AG08395 (cell line): Measurements from ENCODE around the gene ZC3H18.

Experiments
- DNase-seq: peaks from one replicate; pipeline ENCODE4 v3.0.0; 2012; ENCODE audit warnings: mixed read lengths, low spot score

ZC3H18 gene

DNA sequence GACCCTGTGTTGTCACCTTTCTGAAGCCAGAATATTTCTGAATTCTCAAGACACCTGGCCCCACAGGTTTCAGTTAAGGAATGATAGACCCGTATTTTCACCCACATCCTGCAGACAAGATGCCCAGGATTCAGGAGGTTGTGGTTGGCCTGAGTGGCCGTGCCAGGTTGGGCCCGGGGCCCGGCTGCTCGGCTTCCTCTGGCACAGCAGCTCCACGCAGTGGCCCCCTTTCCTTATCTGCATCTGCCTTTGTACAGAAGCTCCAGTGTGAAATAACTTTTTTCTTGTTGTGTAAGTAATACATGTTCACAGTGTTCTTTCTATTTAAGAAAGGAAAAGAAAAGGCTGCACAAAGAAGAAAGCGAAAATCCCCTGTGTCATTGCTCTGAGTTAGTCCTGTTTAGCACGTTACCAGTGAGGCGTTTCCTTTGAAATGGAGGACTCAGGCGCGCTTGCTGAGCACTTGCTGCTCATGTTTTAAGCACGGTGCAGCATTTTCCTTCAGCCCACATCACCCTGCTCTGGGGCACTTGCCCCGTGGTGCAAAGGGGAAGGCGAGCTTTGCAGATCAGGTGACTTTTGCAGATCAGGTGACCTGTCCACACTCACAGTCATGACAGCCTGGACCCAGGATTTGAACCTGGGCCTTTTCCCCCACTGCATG, 12.8 kb downstream of the ZC3H18 start:
- no peak for DNase-seq

DNA sequence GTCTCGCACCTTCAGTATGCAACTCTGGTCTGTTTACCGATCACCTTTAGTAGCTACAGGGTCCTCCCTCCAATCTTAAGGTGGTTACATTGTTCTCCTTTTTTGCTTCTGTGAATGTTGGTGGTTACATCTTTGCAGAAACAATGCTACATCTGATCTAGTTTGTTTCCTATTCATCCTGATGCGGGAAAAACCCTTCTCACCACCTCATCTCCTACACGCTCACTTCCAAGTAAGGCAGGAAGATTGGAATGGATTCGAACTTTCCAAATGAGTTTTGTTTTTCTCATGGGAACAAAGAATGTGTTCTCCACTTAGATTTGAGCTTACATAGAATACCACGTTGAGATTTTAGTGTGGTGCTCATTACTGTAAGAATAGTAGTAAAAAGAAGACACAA, 14.5 kb downstream of the ZC3H18 start:
- DNase-seq = no peak

- no peak for DNase-seq
Measured at GRCh38 chr16:88585269-88585668, 15.1 kb downstream of the ZC3H18 start.

DNA sequence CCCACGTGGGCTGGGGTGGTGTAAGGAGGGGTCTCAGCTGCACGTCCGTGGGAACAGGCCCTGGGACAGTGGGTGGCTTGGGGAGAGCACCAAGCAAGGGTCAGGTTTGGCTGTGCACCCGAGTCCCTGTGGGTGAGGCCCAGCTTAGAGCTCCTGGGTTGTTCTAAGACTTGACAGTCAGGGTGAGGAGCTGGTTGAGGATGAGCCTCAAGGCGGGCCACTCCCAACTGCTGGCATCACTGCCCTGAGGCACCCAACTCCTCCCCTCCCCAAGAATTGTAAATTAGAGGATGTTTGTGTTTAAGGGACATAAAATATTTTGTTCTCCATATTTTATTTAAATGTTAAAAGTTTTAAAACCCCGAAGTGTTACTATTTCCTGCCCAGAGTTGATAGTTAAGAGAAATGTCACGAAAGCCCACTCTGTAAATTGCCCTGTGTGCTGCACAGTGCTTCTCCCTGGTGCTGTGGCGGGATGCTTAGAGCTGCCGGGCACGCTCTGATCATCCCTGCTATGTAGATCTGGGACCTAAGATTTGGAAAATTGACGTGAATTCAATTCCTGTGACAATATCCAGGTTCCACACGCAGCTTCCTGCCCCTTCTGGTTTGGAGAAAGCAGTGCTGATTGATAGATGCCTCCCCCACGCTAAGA, 15.9 kb downstream of the ZC3H18 start:
- no peak for DNase-seq

DNA sequence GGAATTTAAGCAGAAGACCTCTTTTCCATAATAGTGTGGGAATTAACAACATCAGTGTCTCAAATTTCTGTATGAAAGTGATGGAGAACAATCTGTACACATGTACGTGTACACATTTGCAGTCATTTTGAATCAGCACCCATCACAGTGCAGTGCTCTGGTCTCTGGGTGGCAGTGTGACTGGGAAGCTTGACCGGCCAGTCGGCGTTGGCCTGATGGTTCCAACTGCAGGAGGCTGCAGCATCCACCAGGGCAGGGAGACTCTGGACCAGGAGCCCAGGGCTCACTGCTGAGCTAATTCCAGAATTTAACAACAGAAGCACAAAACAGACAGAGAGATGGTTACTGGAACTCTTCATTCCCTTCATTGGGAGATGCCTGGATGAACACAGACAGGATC, 17.9 kb downstream of the ZC3H18 start:
- no peak for DNase-seq

GRCh38 chr16:88588754-88589153, 18.6 kb downstream of the ZC3H18 start:
- DNase-seq = no peak

- DNase-seq = no peak
Measured at GRCh38 chr16:88589441-88589840, 19.2 kb downstream of the ZC3H18 start.

DNA sequence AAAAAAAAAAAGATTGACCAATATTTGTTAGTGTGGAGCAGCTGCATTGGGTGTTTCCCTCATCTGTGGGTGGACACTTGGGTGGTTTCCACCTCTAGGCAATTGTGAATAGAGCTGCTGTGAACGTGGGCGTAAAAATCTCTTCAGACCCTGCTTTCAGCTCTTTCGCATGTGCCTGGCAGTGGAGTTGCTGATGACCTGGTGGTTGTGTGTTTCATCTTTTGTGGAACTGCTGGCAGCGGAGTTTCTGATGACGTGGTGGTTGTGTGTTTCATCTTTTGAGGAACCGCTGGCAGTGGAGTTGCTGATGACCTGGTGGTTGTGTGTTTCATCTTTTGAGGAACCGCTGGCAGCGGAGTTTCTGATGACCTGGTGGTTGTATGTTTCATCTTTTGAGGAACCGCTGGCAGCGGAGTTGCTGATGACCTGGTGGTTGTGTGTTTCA, 21.4 kb downstream of the ZC3H18 start:
- no peak for DNase-seq

- no peak for DNase-seq
Measured at GRCh38 chr16:88593061-88593460, 22.9 kb downstream of the ZC3H18 start.

GRCh38 chr16:88593489-88593888, 23.3 kb downstream of the ZC3H18 start:
- DNase-seq = no peak

DNA sequence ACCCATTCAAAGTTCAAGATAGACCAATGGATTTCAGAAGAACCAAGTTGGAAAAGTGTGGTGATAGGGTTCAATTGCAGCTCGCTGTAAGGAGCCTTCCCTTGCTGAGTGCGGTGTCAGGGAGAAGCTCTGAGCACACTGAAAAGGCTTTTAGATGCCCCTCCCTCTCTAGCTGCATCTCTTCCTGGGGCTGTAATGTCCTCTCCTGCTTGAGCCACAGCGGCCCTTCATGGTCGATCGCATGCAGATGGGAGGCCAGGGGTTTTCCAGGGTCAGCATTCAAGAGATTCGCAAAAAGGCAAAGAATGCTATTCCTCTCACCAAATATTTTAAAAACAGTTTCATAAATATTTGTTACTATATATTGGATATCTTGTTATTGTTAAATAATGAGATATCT, 23.7 kb downstream of the ZC3H18 start:
- DNase-seq = no peak

- no peak for DNase-seq
Measured at GRCh38 chr16:88595101-88595500, 24.9 kb downstream of the ZC3H18 start.

DNA sequence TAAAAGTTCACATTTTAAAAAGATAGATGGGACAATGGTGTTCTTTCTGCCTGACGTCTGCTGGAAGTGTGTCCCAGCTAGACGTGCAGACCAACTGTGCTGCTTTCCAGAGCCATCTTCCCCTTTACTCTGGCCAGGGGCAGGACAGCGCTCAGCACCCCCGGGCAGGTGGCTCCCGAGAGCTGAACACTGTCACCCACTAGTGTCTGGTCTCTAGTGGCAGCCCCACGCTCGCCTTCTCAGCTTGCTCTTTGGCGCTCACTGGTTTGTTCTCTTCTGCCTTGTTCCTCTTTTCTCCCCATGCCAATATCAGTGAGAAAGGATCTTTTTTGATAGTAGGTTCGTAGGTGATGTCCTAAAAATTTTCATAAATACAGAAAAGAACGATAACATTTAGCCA, 25.7 kb downstream of the ZC3H18 start:
- DNase-seq = no peak

- no peak for DNase-seq
Measured at GRCh38 chr16:88596483-88596882, 26.3 kb downstream of the ZC3H18 start.

GRCh38 chr16:88597856-88598491, 27.8 kb downstream of the ZC3H18 start:
- no peak for DNase-seq

- DNase-seq = no peak
Measured at GRCh38 chr16:88599092-88599733, 29.0 kb downstream of the ZC3H18 start.

DNA sequence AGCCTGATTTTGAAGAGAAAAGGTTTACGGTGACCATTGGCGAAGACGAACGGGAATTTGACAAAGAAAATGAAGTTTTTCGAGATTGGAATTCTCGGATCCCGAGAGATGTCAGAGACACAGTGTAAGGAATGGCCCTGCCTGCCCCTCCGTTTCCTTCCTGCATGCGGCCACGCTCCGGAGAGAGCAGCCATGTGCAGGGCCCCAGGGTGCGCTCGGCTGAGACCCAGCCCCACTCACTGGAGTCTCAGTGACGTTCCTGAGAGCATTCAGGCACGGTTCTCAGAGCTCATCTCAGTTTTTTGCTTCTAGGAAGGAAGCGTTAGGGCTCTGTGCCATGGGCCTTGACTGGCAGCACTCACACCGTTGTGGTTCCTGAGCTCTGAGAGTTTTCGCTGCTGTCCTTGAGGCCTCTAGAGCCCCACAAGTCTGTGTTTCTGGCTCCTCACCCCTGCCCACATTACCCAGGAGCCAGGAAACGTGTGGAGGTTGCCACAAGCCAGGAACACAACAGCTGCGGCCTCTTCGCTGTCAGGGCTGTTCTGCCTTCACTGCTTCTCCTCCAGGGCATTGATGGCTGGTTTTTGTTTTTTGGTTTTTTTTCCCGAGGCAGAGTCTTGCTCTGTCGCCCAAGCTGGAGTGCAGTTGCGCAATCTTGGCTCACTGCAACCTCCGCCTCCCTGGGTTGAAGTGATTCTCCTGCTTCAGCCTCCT, 29.8 kb downstream of the ZC3H18 start:
- no peak for DNase-seq

DNA sequence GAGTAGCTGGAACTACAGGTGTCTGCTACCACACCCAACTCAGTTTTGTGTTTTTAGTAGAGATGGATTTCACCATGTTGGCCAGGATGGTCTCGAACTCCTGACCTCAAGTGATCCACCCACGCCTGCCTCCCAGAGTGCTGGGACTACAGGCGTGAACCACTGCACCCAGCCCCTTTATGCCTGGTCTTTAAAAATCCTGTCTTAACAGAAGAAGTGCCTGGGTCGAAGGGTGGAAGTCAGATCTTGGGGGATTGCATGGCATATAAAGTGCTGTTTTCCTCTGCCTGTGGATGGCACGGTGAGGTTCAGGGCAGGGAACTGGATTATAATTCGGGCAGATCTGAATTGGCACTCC, 30.3 kb downstream of the ZC3H18 start:
- no peak for DNase-seq

DNA sequence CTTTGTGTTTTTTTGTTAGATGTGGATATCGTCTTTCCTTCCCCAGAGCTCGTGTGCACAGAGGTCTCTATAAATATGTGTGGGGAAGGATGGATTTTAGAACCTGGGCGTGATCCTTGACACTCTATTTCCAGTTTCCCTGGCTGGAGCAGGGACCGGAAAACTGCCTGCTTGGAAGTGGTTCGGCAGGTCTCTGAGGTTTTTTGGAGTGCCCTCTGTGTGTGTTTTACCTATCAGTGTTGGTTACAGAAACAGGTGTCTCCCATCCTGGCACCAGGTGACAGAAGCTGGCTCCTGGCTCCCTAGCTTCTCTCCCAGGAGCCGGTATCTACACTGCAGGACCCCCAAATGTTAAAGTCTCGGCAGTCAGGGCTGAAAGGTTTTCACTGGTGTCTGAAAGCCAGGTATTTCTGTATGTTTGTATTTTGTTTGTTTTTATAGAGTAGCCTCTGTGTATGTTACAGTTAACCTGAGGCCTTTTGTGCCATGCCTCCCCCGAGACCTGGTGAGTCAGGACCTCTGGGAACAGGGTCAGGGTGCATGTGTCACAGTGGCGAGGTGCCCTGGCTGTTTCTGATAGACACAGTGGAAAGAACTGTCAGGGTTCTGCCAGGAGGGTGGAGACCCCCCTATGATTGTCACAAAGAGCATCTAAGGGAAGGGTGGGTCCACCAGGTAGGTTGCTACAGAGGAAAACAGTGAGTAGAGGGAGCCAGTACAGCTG, 31.3 kb downstream of the ZC3H18 start:
- DNase-seq = no peak

- DNase-seq = no peak
Measured at GRCh38 chr16:88602091-88602490, 31.9 kb downstream of the ZC3H18 start.
